ENCODE measurements around the gene PARP14. TPM values are rescaled to one million over a fixed set of nuclear protein-coding genes. Genes with fewer than 3 reads are reported as not detected.

PARP14 gene
- total and polyA plus RNA-seq, 11 donors, result 5.0 to 104 (median 12.5) TPM

DNA sequence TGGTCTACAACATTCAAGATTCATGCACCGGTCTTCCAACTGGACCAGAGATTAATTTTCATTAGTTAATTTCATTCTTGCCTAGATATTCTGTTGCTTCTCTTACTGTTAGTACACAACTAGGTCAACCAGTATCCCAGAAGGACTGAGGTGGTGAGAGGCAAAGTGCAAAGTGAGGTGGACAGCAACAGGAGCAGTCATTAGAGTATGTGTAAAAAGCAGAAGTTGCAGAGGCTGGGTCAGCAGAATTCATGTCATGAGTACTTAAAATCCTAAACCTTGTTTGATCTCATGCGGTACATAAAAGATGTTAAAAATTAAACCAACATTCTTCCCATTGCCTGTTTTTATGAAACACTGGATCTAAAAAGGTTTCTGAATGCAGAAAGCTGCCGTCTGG is 46.7 kb downstream of the PARP14 start:
- TF ChIP-seq POLR2A (IDR thresholded peaks at IDR 0.05), result no peak
- no peak for TF ChIP-seq CTCF (IDR thresholded peaks at IDR 0.05)
- no peaks in the 10 kb centered on the region for H3K4me1 ChIP-seq
- H3K9me3 ChIP-seq, result no peaks in the 10 kb centered on the region
- 92 to 98% (median 96%) methylated on average over 3 of the region's 3 CpGs for WGBS, 4 donors
- intact Hi-C loops (cut with DNase I), result no loop called here
- no peak overlapping the region for H3K4me3 ChIP-seq
- ATAC-seq (no peak), DNase-seq (peak in 1 of 5 donors; percentile 25)
- no peak overlapping the region for H3K27ac ChIP-seq
- H3K36me3 ChIP-seq, result peaks cover 0 to 59% (median 14%) of the 10 kb centered on the region in 9 donors
- H3K27me3 ChIP-seq, result no peaks in the 10 kb centered on the region

DNA sequence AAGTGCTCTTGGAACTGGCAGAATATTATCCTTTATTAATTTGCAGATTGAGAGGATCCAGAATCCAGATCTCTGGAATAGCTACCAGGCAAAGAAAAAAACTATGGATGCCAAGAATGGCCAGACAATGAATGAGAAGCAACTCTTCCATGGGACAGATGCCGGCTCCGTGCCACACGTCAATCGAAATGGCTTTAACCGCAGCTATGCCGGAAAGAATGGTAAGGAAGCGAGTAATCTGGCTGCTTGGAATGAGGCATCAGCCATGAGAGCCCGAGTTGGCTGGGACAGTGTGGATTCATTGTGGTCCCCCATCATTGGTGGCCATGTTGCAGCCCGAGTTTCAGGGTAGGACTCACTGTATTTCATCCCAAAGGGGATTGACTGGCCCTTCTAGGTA is 47.1 kb downstream of the PARP14 start:
- no peaks in the 10 kb centered on the region for H3K9me3 ChIP-seq
- DNase-seq, result no peak
- 95 to 96% (median 96%) methylated on average over 9 of the region's 9 CpGs for WGBS, 4 donors

DNA sequence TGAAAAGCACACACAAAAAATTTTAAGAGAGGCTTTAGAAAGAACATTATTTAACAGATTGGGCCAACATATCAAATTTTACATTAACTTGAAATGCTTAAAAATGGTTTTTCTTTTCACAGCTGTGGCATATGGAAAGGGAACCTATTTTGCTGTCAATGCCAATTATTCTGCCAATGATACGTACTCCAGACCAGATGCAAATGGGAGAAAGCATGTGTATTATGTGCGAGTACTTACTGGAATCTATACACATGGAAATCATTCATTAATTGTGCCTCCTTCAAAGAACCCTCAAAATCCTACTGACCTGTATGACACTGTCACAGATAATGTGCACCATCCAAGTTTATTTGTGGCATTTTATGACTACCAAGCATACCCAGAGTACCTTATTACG is 47.5 kb downstream of the PARP14 start:
- peaks cover 0 to 59% (median 14%) of the 10 kb centered on the region in 9 donors for H3K36me3 ChIP-seq
- H3K9me3 ChIP-seq, result no peaks in the 10 kb centered on the region
- no peak overlapping the region for H3K27ac ChIP-seq
- no peak for TF ChIP-seq CTCF (IDR thresholded peaks at IDR 0.05)
- no peak for DNase-seq
- intact Hi-C loops (cut with DNase I), result no loop called here
- ATAC-seq, result no peak
- H3K4me3 ChIP-seq, result no peak overlapping the region
- no peaks in the 10 kb centered on the region for H3K27me3 ChIP-seq
- H3K4me1 ChIP-seq, result no peaks in the 10 kb centered on the region
- 94 to 98% (median 96%) methylated on average over 3 of the region's 3 CpGs for WGBS, 4 donors

More for the DNA sequence above, 47.1 kb downstream of the PARP14 start:
- intact Hi-C loops (cut with DNase I), result no loop called here
- Histone ChIP-seq H3K27ac (no peak overlapping the region), H3K27me3 (no peaks in the 10 kb centered on the region), H3K4me1 (no peaks in the 10 kb centered on the region), H3K36me3 (peaks cover 0 to 59% (median 14%) of the 10 kb centered on the region in 9 donors), H3K4me3 (no peak overlapping the region)
- ATAC-seq, result no peak
- TF ChIP-seq POLR2A (IDR thresholded peaks at IDR 0.05) (no peak), CTCF (IDR thresholded peaks at IDR 0.05) (no peak)

- Histone ChIP-seq H3K27ac (no peak overlapping the region), H3K36me3 (peaks cover 0 to 59% (median 12%) of the 10 kb centered on the region in 9 donors), H3K4me1 (no peaks in the 10 kb centered on the region), H3K27me3 (no peaks in the 10 kb centered on the region), H3K4me3 (no peak overlapping the region), H3K9me3 (no peaks in the 10 kb centered on the region)
- 94 to 96% (median 95%) methylated on average over 8 of the region's 8 CpGs for WGBS, 4 donors
- ATAC-seq, result peak in 1 of 4 donors; percentile 38
- peak in 1 of 5 donors; percentile 31 for DNase-seq
- TF ChIP-seq POLR2A (IDR thresholded peaks at IDR 0.05), result no peak
- no peak for TF ChIP-seq CTCF (IDR thresholded peaks at IDR 0.05)
- intact Hi-C loops (cut with DNase I), result no loop called here
These were observed 48.3 kb downstream of the PARP14 start for GRCh38 chr3:122728756-122729514.
